Stimulated activated naive CD4-positive, alpha-beta T cell treated with Interleukin-2 at 50 U/mL for 16 hours (primary cell): ENCODE measurements around the gene UGT1A5.

Experiments
- DNase-seq: peaks from one replicate; lab custom pipeline; 2025; lab: John Stamatoyannopoulos, UW

The UGT1A5 gene

DNA sequence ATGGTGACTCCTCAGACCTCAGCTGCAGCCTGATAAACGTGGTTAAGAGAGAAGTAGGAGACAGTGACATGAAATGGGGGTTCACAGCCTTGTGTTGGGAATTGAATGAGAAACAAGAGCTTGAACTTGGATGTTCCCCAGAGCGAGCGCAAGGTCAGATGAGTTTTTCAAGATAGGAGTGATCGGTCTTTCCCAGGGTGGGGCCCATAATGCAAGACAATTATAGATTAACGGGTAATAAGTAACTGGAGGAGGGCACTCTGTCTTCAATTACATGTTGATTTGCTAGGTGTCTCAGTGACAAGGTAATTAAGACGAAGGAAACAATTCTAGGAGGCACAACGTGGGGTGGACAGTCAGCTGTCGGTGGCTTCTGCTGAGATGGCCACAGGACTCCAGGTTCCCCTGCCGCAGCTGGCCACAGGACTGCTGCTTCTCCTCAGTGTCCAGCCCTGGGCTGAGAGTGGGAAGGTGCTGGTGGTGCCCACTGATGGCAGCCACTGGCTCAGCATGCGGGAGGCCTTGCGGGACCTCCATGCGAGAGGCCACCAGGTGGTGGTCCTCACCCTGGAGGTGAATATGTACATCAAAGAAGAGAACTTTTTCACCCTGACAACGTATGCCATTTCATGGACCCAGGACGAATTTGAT is at the start of gene UGT1A5:
Gene UGT1A5 (plus strand): TSS at position 297 of the 651 bp plus-strand sequence. CDS start 85 bp downstream, at position 382.
- DNase-seq: no peak

DNA sequence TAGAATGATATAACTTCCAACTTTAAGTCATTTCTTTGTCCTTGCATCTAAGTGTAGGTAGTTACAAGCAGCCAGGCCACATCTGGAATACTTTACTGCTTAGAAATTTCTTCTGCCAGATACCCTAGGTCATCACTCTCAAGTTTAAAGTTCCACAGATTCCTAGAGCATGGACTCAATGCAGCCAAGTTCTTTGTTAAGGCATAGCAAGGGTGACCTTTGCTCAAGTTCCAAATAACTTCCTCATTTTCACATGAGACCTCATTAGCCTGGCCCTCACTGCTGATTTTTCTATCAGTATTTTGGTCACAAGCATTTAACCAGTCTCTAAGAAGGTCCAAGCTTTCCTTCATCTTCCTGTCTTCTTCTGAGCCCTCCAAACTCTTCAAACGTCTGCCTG is 48.8 kb upstream of the UGT1A5 start:
- DNase-seq: no peak

DNA sequence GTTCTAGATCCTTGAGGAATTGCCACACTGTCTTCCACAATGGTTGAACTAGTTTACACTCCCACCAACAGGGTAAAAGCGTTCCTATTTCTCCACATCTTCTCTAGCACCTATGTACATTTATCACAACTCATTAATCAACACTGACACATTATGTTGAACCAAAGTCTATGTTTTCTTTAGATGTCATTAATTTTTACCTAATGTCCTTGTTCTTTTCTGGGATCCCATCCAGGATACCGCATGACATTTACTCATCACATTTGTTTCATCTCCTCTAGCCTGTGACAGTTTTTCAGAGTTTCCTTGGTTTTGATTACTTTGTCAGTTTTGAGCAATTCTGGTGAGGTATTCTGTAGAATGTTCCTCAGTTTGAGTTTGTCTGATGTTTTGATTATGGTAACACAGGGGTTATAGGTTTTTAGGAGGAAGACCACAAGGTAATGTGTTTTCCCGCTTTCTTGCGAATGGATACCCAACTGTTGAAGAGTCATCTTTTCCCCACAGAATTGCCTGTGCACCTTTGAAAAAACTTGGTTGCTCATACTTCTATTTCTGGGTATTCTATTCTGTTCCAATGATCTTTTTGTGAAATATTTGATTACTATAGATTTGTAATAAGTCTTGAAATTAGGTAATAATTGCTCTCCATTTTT is 44.0 kb upstream of the UGT1A5 start:
- DNase-seq: no peak

DNA sequence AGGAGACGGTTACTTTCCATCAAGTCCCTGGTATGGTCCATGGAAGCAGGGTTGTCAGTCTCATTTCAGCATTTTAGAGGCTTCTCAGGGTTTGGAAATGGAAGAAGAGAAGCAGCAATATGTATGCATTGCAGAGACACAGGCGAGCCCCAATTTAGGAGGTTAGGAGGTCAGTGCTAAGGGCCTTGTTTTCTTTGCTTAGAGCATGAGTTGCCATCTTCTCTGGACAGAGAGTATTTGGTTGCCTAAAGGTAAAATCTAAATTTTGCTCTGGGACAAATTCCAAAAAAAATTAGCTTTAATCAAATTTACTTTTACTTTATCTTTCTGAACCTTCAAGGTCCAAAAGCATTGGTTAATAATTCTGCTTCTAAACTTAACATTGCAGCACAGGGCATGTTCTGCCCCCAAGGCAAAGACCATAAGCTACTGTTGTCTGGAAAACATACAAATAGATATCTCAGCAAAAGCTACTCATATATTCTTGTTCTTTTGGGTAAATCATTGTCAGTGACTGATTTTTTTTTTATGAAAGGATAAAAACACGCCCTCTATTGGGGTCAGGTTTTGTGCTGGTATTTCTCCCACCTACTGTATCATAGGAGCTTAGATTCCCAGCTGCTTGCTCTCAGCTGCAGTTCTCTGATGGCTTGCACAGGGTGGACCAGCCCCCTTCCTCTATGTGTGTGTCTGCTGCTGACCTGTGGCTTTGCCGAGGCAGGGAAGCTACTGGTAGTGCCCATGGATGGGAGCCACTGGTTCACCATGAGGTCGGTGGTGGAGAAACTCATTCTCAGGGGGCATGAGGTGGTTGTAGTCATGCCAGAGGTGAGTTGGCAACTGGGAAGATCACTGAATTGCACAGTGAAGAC is 41.2 kb upstream of the UGT1A5 start, which contains the start of gene UGT1A9:
Gene UGT1A9 (plus strand): TSS at position 609 of the 872 bp plus-strand sequence. CDS start 37 bp downstream, at position 646.
- DNase-seq: no peak

DNA sequence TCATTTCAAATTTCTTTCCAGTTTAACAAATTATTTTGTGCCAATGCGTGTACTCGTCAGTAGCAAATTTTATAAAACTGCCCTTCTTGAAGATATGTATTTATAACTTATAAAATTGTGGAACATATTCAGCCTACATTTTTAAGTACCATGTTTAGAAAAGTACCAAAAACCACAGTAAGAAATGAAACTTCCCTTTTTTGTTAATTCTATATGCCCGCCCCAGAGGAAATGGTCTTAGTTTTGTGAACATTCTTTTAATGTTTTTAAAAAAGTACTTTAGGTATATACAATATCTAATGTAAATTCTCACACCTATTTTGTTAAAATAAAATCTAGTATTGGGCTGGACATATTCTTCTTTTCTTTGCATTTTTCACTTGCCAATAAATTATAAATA is 39.8 kb upstream of the UGT1A5 start:
- no peak for DNase-seq

DNA sequence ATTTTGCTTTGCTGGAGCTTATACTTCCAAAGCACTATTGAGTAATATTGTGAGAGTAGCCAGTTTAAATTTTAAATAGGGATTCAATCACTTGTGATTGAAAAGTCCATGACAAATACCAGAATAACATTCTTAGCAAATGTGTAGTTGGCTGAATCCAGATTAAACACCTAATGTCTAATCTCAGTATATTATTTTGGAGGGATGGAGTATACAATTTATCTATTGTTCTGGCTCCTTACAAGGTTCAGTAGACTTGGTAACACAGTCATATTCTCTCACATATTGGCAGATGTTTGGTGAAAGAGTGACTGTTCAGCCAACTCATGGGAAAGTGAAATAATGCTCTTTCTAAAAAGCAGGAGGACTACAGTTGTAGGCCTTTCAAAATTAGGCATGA is 38.8 kb upstream of the UGT1A5 start:
- DNase-seq: no peak

DNA sequence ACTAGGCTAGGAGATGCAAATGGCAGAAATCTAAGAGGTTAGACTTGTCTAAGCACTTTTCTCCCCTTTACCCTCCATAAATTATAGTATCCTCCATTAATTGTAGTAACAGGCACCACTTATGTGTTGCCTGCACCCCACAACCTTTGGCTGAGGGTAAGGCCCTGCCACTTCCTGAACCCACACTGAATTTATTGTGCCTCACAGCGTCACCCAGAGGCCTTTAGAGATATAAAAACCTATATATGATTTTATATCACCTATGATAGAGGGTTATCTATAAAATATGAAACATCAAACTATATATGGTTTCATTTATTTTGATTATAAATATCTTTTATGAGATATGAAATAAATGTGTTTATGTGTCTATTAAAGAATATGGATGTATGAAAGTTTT is 38.4 kb upstream of the UGT1A5 start:
- no peak for DNase-seq

DNA sequence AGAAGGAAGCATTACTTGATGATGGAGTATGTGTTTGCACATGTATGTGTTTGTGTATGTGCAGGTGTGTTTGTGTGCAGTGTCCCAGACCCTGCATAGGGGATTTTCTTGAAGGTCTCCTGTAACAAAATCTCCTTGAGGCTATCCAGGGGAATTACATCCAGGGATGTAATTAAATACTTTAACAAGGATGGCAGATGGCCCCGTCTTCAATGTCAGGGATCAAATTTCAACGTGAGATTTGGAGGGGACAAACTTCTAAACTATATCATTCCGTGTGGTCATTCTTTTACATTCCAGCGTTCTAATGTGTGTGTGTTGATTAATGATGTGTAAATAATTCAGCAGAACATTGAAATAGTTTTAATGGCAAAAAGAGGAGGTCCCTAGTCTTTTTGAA is 37.7 kb upstream of the UGT1A5 start:
- no peak for DNase-seq

DNA sequence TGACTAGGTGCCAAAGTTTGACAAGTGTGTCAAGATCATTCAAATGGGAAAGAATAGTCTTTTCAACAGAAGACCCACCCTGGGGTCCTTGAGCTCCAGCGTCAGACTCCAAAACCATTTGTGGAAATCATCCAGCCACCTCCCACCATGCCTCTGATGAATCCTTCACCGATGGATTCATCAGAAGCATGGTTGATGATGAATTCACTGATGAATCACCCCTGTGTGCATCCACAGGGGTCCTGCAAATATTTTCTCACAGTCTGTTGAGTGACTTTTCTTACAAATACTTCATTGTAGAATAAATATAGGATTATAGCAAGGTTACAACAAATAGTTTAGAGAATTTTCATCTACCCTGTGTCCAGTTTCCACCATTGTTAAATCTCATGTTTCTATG is 36.7 kb upstream of the UGT1A5 start:
- DNase-seq: no peak

DNA sequence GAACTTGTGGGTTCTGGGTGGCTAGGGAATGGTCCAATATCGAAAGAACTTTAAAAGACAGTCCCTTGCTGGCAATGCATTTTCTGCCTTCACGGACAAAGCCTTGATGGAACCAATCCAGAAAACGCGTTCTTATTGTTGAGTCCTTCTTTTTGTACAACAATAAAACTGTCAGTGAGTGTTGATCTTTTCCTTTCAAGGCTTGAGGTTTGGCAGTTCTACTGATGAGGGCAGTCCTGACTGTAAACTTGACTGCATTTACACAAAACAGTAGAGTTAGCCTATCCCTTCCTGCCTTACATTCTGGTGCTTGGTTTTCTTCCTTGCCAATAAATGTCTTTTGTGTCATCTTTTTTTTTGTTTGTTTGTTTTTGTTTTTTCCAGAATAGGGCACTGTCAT is 33.5 kb upstream of the UGT1A5 start:
- no peak for DNase-seq

DNA sequence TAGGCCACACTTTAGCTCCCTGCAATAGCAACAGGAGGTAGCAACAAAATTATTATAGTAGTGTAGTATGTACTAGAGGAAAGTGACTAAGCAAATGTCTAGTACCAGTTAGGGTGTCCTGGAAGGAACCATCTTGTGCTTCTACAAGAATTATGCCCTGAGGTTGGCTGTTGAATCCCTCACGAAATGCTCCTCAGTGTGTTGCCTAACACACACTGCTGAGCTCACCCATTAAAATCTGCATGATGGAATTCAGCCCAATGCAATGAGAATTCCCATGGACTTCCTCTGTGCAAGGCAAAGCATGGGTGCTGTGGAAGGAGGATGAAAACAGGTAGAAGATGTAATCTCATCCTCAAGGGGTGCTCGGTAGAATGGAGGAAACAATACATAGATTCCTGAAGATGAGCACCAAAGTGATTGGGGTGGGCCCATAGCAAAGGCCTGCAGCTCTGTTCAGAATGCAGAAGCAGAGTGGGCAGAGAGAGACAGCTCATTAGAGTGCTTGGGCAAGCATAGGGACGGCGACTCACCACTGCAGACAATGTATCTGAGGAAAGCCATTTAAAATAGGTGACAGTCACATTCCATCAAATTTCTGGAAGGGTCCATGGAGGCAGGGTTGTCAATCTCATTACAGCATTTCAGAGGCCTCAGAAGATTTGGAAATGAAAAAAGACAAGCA is 32.2 kb upstream of the UGT1A5 start:
- no peak for DNase-seq

DNA sequence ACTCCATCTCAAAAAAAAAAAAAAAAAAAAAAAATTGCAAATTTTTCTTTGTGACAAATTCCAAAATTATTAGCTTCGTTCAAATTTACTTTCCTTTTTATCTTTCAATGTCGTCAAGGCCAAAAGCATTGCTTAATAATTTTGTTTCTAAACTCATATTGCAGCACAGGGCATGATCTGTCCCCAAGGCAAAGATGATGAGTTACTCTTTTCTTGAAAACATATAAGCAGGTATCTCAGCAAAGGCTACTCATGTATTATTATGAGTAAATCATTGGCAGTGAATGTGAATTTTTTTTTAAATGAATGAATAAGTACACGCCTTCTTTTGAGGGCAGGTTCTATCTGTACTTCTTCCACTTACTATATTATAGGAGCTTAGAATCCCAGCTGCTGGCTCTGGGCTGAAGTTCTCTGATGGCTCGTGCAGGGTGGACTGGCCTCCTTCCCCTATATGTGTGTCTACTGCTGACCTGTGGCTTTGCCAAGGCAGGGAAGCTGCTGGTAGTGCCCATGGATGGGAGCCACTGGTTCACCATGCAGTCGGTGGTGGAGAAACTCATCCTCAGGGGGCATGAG is 31.1 kb upstream of the UGT1A5 start, which contains the start of gene UGT1A7:
Gene UGT1A7 (plus strand): TSS at position 381 of the 579 bp plus-strand sequence. CDS start 37 bp downstream, at position 418.
- no peak for DNase-seq

DNA sequence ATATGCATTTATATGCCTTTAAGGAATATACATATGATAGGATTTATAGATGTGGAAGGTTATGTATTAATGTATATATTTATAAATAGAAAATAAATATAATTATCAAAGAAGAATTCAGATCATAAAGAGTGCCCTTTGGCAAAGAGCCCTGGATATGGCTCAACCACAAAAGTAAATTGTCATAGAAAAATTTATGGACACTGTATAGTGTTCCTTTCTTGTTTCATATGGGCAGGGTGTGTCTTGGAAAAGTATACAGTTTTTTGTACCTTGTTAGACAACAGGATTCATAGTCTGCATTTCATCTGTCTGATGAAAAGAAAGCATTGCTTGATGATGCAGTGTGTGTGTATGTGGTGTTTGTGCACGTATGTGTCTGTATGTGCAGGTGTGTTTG is 28.1 kb upstream of the UGT1A5 start:
- no peak for DNase-seq

DNA sequence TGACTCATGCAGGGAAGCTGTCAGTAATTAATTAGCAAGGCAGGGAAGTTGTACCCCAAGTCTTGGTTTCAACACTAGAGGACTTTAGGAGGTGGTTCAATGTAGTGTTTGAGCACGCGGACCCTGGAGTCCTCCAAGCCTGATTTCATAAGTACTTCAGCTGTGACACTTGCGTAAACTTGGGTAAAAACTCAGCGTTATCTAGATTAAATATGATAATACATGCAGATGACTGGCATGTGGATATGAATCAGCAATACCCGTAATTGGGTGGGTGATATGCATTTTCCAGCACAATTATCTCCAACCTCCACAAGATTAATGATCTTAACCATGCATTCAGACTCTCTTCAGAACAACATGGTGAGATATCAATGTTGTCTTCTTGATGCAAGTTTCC is 25.8 kb upstream of the UGT1A5 start:
- DNase-seq: no peak

DNA sequence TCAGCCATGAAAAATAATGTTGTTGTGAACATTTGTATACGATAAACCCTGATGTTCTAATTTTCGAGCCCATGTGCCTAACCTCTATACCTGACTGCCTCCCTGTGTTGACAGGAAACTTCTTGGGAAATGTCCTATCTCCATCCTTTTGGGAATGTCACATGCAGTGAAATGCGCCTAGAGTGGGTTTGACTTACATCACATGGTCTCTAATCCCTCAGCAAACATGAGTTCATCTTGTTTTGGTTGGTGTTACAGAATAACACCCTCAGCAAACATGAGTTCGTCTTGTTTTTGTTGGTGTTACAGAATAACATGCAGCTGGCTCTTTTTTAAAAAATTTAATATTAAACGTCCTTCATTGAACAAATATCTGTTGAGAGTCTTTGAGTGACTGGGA is 24.4 kb upstream of the UGT1A5 start:
- DNase-seq: no peak

DNA sequence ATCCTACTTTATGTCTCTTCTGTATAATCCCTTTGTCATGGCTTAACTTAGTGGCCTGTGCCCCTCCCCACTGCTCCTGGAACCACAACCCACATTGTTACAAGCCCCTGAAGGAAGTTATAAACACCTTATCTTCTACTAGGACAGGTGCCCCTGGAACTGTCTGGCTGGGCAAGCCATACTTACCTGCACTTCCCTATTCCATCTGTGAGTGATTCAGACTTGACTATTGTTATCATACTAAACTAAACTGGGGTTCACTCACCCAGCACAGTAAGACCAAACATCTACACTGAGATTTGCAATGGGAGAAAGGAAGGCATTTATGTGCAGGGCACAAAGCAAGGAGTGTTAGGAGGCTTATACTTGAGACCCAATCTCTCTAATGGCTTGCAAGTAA is 23.7 kb upstream of the UGT1A5 start:
- DNase-seq: no peak

DNA sequence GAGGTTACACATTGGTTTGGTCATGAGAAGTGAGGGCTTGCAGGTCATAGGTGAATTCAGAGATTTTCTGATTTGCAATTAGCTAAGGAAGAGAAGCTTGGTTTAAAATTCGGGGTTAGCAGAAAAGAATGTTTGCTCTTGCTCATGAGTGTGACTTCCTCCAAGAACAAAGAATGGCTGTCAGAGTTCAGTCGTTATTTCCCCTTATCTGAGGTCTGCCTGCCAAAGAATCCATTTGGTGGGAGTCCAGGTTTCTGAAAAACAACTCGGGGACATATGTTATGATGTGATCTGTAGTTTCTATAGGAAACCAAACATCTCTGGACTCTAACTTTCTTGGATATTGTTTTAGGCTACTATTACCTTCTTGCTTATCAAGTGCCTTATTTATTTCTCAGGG is 23.2 kb upstream of the UGT1A5 start:
- no peak for DNase-seq

DNA sequence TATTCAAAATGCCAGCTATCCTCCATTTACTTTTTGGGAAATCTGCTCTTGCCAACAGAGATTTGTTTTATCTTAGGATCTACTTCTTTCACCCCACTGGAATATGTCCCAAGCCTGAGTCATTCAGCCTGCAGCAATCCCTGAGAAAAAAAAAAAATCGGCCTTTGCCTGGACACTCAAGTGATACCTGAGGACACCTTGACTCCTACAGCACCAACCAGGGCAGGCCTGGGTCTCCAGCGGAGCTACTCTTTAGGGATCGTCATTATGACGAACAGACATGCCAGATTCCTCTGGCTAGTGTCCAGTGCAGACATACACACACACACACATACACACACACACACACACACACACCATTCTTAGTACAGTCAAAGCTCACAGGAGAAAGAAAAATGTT is 22.3 kb upstream of the UGT1A5 start:
- no peak for DNase-seq

DNA sequence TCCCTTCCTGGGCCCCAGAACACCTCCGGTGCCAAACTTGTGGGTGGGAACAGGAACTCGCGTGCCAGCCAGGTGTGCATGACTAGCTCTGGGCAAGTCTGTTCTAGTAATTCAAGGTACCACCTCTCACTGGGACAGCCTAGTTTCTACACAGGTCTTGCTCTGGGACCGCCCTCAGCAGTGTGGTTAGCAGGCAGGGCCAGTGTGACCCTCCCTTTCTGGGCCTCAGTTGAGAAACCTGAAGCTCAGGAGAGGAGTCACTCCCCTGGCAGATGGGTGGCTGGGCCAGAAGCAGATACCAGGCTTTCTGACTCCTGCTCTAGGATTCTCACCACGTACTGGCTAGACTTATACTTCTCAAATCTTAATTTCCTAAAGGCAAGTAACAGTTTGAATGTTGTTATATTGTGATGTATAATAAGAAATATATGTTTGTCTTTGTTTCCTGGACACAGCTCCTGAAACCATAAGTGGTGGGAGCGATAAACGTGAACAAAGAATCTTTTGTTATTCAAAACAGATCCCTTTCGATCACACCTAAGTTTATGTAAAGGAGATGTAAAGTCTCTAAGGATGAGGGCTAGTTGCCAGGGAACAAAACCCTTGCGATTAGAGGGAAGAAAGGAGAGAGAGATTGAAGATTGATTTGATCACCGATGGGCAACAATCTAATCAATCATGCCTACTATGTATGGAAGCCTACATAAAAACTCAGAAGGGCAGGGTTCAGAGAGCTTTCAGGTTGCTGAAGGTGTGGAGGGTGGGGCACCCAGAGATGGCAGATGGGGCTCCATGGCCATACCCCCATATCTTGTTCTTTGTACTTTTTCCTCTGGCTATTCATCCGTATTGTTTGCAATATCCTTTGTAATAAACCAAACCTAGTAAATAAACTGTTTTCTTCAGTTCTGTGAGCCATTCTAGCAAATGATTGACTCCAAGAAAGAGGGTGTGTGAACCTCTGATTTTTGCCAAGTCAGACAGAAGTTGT is 21.0 kb upstream of the UGT1A5 start:
- no peak for DNase-seq

DNA sequence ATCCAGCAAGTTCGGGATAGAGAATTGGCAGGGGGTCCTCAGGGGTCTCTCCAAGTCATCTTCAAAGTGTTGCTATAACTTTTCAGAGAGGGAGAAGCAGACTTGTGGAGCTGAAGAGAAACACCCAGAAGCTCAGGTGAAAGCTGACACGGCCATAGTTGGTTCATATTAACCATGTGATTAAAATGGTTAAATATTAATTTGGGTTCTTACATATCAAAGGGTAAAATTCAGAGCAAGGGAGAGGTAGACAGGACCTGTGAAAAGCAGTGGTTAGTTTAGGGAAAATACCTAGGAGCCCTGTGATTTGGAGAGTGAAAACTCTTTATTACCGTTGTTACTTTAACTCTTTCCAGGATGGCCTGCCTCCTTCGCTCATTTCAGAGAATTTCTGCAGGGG is 20.1 kb upstream of the UGT1A5 start, which contains the start of gene UGT1A6:
Gene UGT1A6 (plus strand): TSS at position 243 of the 400 bp plus-strand sequence. CDS start 115 bp downstream, at position 358.
- DNase-seq: no peak
